GM18526 (cell line): ENCODE measurements around the gene ENTPD8.

Experiments used
- POLR2A ChIP-seq: IDR thresholded peaks from 3 replicates; pipeline ENCODE4 v1.6.1; 2011; ENCODE audit not compliant: insufficient read length; ENCODE audit errors: extremely low read depth

ENTPD8 gene

DNA sequence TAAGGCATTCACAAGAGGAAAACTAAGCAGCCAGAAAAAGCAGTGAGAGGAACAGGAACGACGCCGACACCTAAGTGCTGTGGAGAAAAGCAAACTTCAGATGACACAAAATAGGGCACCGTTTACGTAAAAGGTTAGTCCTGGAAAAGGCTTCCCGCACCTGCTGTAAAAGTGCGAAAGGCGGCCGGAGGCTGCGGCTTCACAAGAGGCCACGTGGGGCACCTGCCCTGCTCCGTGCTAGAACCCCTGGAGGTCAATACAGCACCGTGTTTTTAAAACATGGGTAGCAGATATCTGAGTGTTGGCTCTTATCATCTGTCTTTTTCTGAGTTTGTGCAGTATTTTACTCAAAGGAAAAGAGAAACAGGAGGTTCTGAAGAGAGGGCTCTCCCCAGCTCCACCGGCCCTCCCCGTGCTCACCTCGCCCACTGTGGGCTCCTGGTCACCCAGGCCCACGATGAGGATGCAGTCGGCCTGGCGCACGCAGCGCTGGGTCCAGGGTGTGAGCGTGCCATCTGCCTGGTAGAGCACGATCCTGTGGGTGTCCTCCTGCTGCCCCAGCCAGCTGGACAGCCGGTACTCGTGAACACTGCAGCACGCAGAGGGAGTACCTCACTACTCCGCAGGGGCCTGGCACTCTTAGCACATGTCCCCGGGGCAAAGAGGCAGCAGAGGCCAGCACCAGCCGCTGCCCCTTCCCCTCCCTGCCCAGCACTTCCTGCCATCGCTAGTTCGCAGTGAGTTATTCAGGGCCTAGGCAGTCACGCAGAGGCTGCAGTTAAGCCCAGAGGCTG is 38.9 kb upstream of the ENTPD8 start:
- no peak for TF ChIP-seq POLR2A

DNA sequence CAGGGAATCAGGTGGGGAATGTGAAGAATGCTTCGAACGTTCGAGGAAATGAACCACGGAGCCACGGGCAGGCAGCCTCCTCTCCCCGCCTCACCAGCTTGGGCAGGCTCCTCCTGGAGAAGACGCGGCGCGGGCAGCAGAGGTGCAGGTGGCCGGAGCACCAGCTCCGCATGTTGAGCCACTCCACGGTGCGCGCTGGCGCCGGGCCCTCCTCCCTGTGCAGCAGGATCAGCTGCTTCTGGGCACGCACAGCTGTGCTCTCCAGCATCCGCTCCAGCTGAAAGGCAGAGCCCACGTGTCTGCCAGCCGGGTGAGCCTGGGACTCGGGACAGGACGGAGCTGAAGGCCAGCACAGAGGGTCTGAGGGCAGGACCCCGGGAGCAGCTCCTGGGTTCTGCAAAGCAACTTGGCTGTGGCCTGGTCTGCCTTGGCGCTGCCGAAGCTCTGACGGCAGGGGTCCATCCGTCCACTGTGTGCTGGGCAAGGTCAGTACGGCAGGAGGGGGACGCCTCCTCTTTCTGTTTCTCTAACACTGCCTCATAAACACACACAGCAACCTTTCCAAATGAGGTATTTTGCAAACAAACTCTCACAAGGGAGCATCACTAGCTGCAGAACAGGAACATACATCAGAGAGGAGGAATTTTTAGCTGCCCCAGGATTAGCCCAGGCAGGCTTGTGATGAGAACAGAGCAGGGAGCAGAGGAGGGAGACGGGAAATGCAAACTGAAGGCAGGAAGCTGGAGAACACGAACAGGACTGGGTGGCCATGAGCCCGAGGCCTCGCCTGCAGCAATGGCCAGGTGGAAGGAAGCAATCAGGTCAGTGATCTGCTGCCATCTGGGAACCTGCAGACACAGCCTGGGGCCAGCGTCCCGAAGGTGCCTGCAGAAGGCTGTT is 38.1 kb upstream of the ENTPD8 start:
- TF ChIP-seq POLR2A: no peak

DNA sequence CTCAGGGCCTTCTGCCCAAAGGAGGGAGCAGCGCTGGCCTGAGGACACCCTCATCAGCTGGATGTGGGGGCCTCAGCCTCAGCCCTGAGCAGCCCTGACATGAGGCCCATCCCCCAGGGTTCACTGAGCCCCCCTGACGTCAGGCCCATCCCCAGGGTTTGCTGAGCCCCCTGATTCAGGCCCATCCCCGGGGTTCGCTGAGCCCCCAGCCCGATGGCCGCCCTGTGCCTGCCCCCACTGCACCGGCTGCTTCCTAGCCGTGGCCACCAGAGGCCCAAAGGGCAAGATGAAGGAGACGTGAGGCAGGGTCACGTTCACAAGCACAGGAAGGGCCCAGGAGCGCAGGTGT is 37.4 kb upstream of the ENTPD8 start:
- TF ChIP-seq POLR2A: no peak

DNA sequence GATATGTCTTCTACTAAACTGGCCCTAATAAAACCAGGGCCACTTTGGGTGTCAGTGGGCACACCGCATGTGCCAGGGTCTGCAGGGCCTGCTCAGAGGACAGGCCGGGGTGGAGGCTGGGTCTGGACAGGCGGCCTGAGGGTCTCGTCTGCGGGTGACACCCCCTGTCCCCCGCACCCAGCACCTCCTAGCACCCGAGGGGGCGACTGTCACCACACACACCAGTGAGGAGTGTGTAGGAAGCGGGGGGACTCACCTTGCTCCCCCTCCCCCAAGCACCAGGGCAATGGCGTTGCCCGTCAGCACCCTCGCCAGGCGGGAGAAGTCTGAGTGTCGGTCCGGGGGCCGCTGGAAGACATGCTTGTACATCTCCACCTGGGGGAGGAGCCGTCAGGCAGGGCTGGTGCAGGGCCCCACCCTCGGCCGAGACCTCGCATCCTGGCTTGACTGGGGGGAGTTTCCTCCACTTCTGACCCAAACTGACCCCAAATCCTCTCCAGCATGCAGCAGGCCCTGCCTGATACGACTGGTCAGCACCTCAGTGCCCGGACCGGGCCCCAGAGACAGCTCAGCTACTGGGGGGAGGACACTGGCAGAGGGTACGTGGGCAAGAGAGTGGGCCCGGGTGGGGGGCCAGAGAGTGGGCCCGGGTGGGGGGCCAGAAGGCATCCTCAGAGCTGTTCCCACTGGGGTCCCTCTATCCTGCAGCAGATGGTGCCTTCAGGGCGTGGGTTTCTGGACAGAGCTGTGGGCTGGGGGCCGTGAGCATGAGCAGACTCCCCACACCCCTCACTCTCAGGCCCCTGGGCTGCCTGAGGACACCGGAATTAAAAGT is 36.8 kb upstream of the ENTPD8 start:
- no peak for TF ChIP-seq POLR2A

DNA sequence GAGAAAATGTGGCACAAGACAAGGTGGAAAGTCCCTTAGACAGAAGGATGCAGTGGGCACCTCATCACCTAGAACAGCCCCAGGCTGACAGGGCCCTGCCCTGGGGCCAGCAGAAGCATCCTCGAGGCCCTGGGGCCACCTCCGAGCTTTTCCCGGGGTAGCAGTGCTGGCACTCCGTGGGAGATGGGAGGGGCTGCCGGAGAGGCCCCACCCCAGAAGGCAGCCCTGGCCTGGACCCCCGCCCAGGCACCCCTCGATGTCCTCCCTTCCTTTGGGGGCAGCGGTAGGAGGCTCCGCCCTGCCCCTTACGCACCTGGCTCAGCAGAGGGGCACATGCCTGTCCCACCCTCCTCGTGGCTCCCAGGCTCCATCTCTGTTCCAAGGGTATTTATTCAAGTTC is 35.7 kb upstream of the ENTPD8 start:
- no peak for TF ChIP-seq POLR2A

DNA sequence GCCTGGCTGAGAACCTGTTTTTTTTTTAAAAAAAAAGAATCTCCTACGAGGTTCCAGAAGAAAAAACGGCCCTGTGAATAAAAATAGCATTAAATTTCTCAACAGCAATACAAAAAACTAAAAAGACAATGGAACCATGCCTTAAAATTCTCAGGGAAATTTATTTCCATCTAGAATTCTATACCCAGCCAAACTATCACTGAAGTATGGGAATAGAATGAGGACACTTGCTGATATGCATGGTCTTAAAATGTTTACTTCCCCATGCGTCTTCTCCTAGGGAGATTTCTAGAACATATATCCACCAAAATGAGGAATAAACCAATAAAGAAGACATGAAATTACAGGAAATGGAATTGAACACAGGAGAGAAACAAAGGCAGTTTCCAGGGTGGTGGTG is 34.5 kb upstream of the ENTPD8 start:
- TF ChIP-seq POLR2A: no peak

DNA sequence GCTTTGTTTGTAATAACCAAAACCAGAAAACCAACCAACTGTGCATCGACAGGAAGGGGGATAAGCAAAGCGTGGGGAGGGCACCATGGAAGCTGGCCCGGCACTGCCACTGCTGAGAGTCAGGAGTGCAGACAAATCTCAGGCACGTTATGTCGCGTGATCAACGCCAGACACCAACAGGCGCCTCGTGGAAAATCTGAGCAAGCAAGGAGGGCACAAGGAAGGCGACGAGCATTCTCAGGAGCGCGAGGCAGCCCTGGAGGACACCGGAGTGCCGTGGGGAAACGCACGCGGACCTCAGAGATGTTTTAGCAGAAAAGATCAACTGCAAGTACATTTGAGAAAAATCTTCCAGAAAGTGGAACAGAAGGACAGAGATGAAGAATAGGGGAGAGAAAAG is 33.1 kb upstream of the ENTPD8 start:
- no peak for TF ChIP-seq POLR2A

DNA sequence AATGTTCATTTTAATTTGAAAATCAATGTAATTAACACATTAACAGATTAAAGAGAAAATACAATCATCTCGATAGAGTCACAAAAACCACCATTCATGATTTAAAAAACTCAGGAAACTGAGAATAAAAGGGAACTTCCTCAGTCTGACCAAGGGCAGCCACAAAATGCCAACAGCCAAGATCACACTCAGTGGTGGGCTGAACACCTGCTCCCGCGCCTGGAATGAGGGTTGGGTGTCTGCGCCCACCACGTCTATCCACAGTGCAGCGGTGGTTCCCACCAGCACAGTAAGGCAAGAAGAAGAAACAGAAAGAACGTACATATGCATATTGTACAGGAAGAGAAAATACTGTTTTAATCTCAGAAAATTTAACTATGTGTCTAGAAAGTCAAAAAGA is 29.6 kb upstream of the ENTPD8 start:
- no peak for TF ChIP-seq POLR2A

DNA sequence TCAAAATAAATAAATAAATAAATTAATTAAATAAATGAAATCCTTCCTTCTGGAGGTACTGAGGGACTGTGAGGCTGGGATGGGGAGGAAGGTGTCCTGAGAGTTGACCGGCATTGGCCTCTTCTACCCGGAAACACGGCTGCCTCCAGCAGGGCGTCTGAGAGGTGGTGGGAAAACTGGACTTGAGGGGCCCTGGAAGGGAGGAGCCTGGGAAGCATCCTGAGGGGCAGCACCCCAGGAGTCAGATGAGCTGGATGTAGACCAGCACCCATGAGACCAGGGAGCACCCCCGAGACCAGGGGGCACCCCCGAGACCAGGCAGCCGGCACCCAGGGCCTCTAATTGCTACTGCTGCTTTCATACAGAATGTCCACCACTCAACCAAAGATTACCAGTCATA is 26.7 kb upstream of the ENTPD8 start:
- TF ChIP-seq POLR2A: no peak

DNA sequence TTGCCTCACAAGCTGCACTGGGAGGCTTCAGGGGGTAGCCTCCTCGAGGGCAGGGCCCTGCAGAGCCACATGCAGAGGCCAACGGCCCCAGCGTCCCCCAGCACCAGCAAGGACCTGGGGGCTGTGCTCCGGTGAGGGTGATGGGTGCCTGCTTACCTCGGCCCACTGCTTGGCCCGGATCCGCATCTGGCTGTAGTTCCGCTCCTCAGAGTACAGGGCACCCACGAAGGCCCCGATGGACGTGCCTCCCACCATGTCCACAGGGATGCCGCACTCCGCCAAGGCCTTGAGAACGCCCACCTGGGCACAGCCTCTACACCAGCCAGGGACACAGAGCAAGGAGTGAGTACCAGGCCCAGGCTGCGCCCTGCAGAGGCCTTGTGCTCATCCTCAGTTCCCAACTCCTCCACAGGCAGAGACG is 26.0 kb upstream of the ENTPD8 start:
- TF ChIP-seq POLR2A: no peak

DNA sequence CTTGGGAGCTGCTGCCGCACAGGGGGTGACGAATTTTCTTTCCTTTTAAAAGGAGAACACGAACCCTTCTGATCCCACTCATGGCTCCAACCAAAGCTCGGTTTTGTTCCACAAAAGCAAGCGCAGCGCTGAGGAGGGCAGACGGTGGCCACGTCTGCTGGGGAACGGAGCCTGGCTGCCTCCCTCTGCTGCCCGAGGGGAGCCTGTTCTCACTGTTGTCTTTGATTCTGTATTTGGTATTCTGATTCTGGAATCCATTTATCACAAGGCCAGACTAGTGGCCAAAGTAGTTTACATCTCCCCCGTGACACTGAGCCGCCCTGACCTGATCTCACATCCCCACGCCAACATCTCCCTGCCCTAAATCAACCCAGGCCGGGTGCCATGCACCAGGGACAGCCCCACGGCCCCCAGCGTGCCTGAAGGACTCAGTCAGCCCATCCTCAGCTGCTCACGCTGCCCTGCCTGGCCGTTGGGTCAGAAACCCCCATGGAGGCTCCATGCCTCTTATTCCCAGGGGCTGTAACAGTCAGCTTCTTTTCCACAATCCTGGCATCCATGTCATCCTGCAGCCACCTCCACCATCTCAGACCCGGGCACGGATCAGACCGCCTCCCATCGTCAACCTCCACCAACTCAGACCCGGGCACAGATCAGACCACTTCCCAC is 24.7 kb upstream of the ENTPD8 start:
- no peak for TF ChIP-seq POLR2A

DNA sequence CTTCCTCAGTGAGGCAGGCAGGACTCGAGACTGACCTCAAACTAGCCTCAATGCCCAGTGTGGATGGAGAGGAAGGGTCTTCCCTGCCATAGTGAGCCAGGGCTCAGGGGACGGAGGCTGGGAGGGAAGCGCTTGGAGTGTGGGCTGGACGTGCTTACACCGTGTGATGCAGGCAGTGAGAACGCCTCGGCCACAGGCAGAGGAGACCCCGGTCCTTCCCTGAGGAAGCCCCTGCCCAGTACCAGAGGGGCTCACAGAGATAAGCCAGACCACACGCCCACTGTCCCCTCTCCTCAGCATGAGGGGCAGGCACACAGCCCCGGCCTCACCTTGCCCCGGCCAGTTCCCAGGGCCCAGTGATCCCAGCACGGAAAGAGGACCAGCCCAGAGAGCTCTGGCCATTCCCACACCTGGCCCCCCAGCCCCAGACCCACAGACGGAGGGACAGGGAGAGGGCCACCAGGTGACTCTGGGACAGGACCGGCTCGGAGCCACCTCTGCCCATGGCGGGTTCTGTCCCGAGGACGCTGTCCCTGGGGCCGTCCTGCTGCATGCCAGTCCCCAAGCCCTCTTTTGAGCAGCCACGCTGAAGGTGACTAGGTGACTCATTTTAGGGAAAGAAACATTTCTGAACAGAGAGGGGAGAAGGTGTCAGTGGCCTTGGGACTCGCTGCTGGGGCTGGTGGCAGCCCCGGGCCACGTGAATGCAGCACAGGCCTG is 24.0 kb upstream of the ENTPD8 start:
- no peak for TF ChIP-seq POLR2A

DNA sequence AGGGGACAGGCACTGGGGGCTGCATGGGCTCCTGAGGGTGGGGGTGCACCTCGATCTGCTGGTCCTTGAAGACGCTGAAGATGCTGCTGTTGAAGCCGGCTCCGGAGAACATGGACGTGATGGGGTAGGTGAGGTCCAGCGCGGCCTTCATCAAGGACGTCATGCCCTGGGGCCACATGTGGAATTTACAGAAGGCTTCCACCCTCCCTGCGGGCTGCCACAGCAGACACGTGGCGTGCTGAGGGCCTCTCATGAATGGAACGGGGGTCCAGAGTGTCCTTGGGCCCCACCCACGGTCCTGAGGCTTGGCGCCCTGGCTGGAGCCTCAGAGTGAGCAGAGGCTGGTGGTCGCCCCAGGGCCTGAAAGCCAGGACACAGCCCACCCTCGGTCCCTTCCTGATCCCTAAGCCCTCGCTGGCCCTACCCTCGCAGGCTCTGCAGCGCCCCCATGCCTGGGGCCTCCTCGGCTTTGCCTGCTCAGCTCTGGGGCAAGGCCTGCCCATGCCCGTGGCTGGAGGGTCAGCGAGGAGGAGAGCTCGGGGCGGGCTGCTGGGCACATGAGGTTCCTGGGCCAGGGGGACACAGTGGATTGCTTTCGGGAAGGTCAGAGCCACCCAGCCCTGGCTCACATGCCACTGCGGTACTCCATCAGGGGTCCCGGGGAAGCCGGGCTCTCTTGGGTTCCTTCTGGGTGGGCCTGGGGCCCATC is 23.3 kb upstream of the ENTPD8 start:
- TF ChIP-seq POLR2A: no peak

DNA sequence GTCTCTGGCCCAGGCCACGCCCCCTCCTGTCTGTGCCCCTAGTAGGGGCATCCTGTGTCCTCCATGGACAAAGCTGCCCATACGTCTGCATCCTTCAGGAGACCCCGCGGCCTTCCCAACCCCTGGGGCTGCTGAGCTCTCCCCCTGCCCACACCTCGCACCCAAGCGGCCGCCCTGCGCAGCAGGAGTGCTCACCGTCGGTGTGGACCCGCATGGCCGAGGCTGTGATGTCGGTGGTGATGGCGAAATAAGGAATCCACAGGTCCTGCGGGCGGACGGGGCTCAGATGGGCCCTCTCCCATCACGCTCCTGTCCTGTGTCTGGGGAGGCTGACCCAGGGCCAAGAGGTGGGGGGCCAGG is 22.8 kb upstream of the ENTPD8 start:
- no peak for TF ChIP-seq POLR2A
